Measurements from ENCODE around the gene HCN4.

HCN4 gene

DNA sequence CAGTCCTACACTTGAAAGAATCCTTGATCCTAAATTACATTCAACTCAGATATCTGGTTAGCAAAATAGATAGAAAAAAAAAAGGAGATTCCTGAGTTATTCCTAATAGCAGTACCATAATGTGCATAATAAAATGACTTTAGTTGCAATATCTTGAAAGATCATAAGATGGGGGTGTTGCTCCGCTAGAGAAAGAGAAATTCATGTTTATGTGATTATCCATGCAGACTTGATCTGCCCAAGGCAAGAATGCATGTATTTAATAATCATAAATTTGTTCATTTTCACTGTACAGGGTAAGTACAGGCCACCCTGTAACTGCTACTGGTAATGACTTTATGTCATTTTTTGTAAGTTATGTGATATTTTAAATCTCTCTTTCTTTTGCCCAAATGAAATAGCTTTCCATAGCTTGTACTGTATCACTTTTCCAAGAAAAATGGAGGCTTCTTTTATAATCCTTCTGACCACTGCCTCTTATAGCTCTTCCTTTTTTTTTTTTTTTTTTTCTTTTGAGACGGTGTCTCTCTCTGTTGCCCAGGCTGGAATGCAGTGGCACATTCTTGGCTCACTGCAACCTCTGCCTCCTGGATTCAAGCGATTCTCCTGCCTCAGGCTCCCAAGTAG is 84.6 kb downstream of the HCN4 start:
- H3K4me1 ChIP-seq (ENCODE audit: control insufficient read depth, insufficient read depth, low read length): peaks cover 21% of the 10 kb centered on the region
- no peak overlapping the region for H3K9ac ChIP-seq (ENCODE audit: low read length)
- no peak overlapping the region for H3K4me3 ChIP-seq (ENCODE audit: low read length)
- H3K36me3 ChIP-seq (ENCODE audit: control insufficient read depth, insufficient read depth, low read length, severe bottlenecking): peaks cover 15% of the 10 kb centered on the region
- H3K27me3 ChIP-seq (replicated peaks; ENCODE audit: control insufficient read depth, insufficient read depth, low read length): no peaks in the 10 kb centered on the region
- no peaks in the 10 kb centered on the region for H3K9me3 ChIP-seq (ENCODE audit: control insufficient read depth, low read length)
- peak; percentile 77 for DNase-seq (ENCODE audit: low read depth)

DNA sequence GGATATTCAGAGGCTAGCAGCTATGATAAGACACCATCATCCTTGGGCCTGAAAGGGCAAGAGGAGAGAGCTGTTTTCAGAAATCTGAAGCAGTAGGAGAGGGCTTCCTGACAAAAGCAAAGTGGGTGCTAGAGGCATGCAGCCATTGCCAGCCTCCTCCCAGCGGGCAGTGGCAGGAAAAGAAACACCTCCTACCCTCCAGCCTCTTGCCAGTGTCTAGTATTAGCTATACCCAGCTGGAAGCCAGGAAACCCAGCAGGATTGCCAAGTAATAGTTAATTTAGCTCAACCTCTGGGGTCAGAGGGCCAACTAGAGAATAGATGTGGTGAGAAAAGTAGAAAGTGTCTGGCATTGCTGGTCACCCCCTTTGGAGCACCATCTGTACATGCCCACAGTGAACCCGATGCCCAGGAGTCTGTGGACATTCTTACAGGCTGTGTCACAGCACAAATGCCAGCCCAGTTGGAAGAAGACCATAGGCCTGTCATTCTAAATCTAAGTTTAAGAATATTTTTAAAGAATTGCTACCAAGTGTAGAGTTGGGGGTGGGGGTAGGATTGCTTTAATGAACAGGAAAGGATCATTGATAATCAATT is 85.3 kb downstream of the HCN4 start:
- peaks cover 8% of the 10 kb centered on the region for H3K36me3 ChIP-seq (ENCODE audit: control insufficient read depth, insufficient read depth, low read length, severe bottlenecking)

DNA sequence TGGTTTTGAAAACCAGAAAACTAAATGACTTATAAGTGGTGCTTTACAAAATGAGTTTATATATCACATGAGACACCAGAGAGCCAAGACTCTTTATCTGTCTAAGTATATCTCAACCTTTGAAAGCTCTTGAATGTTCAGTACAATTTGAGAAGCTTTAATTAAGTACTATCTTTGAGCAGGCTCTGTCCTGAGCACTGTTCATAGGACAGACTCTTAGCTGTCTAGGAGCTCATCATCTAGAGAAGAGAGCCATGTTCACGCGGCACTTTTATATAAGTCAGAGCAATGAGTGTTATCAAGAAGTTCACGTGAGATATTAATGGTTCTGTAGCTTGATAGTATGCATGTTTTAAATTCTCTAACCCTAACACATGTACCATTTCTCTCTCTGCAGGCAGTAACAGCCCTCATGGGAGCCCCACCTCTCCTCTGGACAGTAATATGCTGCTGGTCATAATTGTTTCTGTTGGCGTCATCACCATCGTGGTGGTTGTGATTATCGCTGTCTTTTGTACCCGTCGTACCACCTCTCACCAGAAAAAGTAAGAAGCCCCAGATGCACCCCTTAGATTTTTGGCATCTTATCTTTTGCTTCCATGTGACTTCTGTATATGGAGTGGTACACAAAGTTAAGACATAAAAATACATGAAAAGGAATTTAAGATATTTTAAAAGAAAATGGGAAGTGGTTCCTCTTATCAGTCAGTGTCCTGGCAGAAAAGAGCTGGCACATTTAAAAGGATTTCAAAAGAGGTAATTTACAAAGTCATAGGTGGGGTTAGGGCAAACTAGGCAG is 86.0 kb downstream of the HCN4 start:
- peaks cover 21% of the 10 kb centered on the region for H3K4me1 ChIP-seq (ENCODE audit: control insufficient read depth, insufficient read depth, low read length)
- no peak overlapping the region for H3K9ac ChIP-seq (ENCODE audit: low read length)
- DNase-seq (ENCODE audit: low read depth): no peak
- peaks cover 4% of the 10 kb centered on the region for H3K36me3 ChIP-seq (ENCODE audit: control insufficient read depth, insufficient read depth, low read length, severe bottlenecking)
- no peak overlapping the region for H3K4me3 ChIP-seq (ENCODE audit: low read length)
- no peaks in the 10 kb centered on the region for H3K9me3 ChIP-seq (ENCODE audit: control insufficient read depth, low read length)
- H3K27me3 ChIP-seq (replicated peaks; ENCODE audit: control insufficient read depth, insufficient read depth, low read length): no peaks in the 10 kb centered on the region

More for the DNA sequence above, 85.3 kb downstream of the HCN4 start:
- peak; percentile 36 for DNase-seq (ENCODE audit: low read depth)
- Histone ChIP-seq H3K27me3 (replicated peaks; ENCODE audit: control insufficient read depth, insufficient read depth, low read length) (no peaks in the 10 kb centered on the region), H3K9ac (ENCODE audit: low read length) (no peak overlapping the region), H3K4me1 (ENCODE audit: control insufficient read depth, insufficient read depth, low read length) (peaks cover 21% of the 10 kb centered on the region), H3K4me3 (ENCODE audit: low read length) (no peak overlapping the region), H3K9me3 (ENCODE audit: control insufficient read depth, low read length) (no peaks in the 10 kb centered on the region)

DNA sequence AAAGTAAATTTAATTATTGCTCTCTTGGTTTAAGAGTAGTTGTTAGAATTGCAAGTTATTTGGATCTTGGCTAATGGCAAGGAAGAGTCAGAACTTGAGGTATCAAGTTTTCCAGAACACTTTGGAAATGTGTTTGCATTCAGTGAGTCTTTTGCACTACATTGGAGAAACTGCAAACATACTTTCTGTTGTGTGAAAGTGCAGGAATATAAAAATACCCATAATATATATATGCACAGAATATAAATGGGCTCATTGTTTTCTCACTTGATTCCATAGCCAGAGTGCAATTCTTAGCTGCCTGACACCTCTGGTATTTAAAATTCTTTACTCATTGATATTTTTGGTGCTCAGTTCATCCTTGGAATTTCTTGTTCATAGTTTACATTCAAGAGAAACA is 92.9 kb downstream of the HCN4 start:
- Histone ChIP-seq H3K36me3 (ENCODE audit: control insufficient read depth, insufficient read depth, low read length, severe bottlenecking) (peaks cover 6% of the 10 kb centered on the region), H3K9ac (ENCODE audit: low read length) (no peak overlapping the region), H3K4me1 (ENCODE audit: control insufficient read depth, insufficient read depth, low read length) (peaks cover 5% of the 10 kb centered on the region), H3K9me3 (ENCODE audit: control insufficient read depth, low read length) (no peaks in the 10 kb centered on the region), H3K4me3 (ENCODE audit: low read length) (no peak overlapping the region), H3K27me3 (replicated peaks; ENCODE audit: control insufficient read depth, insufficient read depth, low read length) (no peaks in the 10 kb centered on the region)
- no peak for DNase-seq (ENCODE audit: low read depth)

DNA sequence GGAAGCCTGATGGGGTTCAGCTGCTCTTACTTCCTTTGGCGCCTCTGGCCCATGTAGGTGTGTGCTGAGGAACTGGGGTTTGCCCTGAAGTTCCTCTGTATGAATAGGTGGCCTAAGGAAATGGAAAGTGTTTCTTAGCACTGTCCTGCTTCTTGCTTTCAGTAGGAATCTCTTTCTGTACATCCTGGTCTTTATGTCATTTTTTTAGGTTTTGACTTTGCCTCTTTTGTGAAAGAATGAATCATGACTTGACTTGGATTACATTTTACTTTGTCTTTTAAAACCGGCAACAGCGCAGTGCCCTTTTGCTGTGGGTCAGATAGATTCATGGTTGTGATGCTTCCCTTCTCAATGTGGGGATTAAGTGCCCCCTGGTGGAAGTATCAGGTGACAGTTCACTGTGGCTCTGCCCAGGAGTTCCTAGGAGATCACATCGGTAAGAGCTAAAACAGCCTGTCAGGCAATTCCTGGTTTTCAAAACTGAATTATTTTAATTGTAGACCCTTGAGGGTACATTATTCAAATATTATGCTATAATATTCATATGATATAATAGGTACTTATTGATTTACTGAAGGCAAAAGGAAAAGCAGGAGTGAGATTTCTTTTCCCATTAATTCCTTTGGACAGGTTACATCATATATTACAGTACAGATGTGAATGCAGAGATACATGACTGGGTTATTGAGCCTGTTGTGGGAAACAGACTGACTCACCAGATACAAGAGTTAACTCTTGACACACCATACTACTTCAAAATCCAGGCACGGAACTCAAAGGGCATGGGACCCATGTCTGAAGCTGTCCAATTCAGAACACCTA is 95.4 kb downstream of the HCN4 start:
- Histone ChIP-seq H3K4me3 (ENCODE audit: low read length) (no peak overlapping the region), H3K9me3 (ENCODE audit: control insufficient read depth, low read length) (no peaks in the 10 kb centered on the region), H3K36me3 (ENCODE audit: control insufficient read depth, insufficient read depth, low read length, severe bottlenecking) (peaks cover 15% of the 10 kb centered on the region), H3K27me3 (replicated peaks; ENCODE audit: control insufficient read depth, insufficient read depth, low read length) (no peaks in the 10 kb centered on the region), H3K4me1 (ENCODE audit: control insufficient read depth, insufficient read depth, low read length) (peaks cover 13% of the 10 kb centered on the region), H3K9ac (ENCODE audit: low read length) (no peak overlapping the region)
- DNase-seq (ENCODE audit: low read depth): peak; percentile 80

DNA sequence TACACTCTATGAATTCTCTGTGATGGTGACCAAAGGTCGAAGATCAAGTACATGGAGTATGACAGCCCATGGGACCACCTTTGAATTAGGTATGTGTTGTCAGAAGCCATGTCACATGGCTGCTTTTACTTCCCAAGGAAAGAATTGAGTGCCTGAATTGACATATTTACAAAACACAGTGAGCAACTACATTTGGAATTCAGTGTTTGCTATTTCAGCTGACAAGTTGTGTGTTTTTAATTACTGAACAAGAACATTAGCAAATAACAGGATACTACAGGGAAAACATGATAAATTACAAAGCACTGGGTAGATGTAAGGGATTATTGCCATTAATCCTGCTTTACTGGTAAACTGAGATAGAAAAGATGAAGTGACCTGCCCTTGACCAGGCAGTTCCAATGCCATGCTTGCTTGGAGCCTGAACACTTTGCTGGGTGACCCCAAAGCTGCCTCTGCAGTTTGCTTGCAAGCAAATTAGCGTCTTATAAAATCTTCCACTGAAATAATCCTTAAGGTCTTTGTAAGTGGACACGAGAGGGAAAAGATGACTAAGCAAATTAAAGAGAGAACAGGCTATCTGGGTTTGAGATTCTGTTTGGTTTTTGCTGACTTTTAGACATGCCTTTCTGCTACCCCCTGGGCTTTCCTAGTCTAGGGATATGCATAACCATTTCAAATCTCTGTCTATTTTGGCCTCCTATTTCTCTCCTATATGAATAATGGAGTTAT is 98.2 kb downstream of the HCN4 start:
- Histone ChIP-seq H3K9ac (ENCODE audit: low read length) (no peak overlapping the region), H3K36me3 (ENCODE audit: control insufficient read depth, insufficient read depth, low read length, severe bottlenecking) (peaks cover 17% of the 10 kb centered on the region), H3K4me3 (ENCODE audit: low read length) (no peak overlapping the region), H3K4me1 (ENCODE audit: control insufficient read depth, insufficient read depth, low read length) (peaks cover 9% of the 10 kb centered on the region), H3K9me3 (ENCODE audit: control insufficient read depth, low read length) (no peaks in the 10 kb centered on the region), H3K27me3 (replicated peaks; ENCODE audit: control insufficient read depth, insufficient read depth, low read length) (no peaks in the 10 kb centered on the region)
- DNase-seq (ENCODE audit: low read depth): peak; percentile 36
